ENCODE measurements around the gene HOXB3.

HOXB3 gene

GRCh38 chr17:48625495-48626244 lies 35.6 kb upstream of the HOXB3 start:
- peak; percentile 40 for DNase-seq

DNA sequence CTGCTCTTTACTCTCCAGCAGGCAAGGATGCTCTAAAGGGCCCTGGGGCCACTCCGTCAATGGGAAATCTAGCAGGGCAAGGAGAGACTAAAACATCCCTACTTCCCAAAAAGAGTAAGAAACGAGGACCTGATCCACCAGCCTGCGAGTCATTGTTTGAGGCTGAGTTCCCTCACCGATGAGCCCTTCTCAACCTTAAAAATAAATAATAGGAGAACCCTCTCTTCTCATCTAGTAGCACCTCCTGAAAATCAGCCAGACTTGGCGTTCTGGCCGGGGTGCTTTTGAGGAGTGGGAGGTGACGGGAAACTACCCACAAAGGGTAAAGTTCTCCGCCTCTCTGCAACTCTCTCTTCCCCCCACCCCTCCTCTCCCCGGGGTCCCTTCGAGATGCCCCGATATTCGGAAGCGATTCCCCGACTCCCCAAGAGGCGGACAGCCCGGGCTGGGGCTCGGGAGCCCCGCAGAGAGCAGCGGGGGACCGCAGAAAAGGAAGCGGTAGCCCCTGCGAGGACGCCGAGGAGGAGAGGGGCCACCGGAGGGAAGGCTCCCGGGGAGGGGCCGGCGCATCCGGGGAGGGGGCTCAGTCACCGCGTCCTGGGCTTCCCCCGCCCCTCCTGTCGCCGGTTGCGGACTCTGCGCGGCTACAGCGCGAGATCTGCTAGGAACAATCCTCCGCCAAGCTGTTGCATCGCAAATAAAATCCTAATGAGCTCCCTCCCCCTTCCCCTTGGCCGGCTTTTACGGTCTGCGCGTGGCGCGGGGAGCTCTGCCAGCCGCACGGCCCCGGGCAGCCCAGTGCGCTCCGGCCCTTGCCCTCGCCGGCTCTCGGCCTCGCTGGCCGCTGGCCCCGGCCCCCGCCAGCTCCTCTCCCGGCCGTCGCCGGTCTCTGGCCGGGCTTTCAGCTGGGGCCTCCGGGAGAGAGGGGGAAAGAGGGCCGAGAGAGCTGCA lies 34.8 kb upstream of the HOXB3 start:
- DNase-seq: peak; percentile 35

- DNase-seq: no peak
Observed at GRCh38 chr17:48624118-48624517, 34.1 kb upstream of the HOXB3 start.

DNA sequence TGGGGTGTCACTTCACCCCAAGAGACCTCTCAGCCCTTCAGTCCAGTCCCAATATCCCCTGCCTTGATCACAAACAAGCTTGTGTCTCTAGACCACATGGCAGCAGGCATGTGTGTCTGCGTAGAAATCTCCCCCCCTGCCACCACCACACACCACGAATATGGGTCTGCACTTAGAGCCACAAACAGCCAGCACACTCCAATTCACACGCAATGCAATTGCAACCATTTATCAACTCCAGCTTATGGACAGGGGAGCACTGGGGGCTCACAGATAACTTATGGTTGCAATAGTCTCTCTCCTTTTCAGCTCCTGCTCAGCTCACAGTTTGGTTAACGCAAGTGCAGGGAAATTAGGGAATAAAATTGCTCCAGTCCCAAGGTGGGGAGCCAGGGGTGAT lies 33.5 kb upstream of the HOXB3 start:
- DNase-seq: no peak

DNA sequence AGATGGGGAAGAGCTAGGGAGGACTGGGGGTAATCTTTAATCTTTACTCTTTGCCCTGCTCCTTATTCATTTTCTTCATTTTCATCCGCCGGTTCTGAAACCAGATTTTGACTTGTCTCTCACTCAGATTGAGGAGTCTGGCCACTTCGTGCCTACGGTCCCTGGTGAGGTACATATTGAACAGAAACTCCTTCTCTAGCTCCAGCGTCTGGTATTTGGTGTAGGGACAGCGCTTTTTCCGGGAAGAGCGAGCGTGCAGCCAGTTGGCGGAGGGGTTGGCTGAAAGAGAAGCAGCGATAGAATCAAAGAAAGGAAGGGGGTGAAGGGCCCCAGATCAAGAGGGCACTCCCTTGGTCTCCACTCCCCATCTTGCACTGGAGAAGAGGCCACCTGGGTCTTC lies 32.8 kb upstream of the HOXB3 start:
- no peak for DNase-seq

DNA sequence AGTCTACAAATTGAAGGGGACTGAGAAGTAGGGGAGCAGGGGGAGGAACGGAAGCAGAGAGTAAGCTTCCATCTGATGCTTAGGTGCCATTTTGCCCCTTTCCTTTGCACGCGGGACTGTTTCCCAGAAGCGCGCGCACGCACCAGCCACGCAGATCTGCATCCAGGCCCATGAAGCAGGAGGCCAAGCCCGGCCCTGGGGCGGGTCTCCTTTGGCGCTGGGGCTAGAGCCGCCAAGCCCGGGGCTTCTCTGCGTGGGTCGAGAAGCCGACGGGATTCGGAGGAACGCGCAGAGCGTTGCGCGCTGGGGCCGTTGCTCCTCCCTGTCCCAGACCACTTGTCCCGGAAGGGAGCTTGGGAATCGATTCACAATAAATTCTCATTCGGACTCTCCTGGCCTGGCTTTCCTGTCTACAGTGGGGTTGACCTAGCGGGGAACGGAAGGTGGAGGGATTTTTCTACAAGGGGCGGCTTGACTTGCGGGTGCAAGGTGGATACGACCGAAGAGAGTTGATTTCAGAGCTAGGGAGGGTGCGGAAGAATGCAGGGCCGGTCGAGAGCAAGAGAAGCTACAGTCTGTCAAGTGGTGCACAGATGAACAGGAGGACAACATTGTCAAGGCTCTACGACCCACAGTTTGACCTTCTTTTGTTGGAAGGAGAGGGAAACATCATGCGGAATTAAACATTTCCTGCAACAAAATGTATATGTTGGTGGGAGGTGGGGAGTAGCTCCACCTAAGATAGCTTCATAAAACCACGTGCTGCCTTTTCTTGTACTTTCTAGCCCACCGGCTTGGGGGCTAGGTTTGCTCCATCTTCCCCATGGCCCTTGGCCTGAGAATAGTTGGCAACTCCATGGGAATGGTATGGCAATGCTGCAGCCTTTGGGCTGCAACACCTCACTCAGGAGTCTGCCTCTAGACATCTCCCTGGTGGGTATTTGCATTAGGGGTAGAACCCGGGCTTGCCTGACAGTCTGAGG lies 31.7 kb upstream of the HOXB3 start:
- no peak for DNase-seq

- no peak for DNase-seq
Observed at GRCh38 chr17:48620461-48621139, 30.6 kb upstream of the HOXB3 start.

DNA sequence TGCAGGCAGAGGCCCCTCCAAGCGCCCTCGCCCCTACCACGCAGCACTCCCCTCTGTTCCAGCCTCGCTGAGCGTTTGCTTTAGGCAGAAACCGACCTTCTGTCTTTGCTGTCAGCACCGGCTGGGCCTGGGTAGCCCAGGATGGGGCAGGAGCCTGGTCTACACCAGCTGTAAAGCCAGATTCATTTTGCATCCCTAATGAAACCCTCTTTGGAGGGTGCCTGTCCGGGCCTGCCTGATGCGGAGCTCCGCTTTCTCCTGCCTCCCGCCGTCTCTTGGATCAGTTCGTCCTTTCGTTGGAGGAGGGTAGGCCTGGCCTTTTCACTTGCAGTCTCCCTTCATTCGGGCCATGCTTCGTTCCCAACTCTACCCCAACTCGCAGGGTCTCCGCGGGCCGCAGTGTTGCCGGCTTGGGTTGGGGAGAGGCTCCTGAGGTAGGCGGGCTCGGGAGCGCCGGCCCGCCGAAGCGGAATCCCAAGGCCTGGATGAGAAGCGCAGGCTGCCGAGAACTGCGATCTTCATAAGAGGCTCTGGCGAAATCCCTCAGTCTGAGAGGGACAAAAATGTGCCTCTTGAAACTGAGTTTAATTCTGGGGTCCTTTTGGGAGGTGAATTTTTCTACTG lies 29.9 kb upstream of the HOXB3 start:
- no peak for DNase-seq

DNA sequence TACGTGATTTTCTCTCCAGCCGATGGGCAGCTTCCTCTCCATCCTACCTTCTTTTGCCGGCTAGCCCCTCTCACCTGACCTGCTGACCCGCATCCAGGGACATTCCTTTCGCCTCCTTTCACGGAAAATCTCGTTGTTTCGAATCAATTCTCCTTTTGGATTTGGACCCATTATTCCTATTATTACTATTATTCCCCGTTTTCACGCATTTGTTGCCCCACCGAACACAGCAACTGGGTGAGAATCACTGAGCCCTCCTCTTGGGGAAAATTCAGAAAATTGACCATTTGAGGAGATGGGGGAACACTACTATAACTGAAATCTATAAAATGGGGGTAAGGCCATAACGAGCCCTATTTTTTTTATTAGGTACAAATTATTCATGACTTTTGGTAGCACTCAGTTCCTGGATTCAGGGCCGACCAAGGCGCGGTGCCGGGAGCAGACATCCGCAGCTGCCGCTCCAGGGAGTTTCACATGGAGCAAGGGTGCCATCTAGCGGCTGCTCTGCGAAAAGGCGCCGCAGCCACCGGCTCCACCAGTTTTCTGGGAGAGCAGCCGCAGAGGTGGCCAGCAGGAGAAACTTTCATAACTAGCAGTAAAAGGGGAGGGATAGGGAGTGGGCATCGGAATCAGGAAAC lies 28.3 kb upstream of the HOXB3 start:
- peak; percentile 76 for DNase-seq

- DNase-seq: no peak
Observed at GRCh38 chr17:48617471-48618255, 27.6 kb upstream of the HOXB3 start.

- DNase-seq: no peak
Observed at GRCh38 chr17:48616717-48617470, 26.9 kb upstream of the HOXB3 start.

- DNase-seq: no peak
Observed at GRCh38 chr17:48615963-48616716, 26.1 kb upstream of the HOXB3 start.

- no peak for DNase-seq
Observed at GRCh38 chr17:48615047-48615962, 25.3 kb upstream of the HOXB3 start, which contains the start of gene HOXB8. Gene HOXB8, minus strand, starts transcription at chr17:48615292. Its CDS starts 588 bp downstream, at chr17:48614704.

- DNase-seq: no peak
Observed at GRCh38 chr17:48613862-48614694, 24.0 kb upstream of the HOXB3 start.

DNA sequence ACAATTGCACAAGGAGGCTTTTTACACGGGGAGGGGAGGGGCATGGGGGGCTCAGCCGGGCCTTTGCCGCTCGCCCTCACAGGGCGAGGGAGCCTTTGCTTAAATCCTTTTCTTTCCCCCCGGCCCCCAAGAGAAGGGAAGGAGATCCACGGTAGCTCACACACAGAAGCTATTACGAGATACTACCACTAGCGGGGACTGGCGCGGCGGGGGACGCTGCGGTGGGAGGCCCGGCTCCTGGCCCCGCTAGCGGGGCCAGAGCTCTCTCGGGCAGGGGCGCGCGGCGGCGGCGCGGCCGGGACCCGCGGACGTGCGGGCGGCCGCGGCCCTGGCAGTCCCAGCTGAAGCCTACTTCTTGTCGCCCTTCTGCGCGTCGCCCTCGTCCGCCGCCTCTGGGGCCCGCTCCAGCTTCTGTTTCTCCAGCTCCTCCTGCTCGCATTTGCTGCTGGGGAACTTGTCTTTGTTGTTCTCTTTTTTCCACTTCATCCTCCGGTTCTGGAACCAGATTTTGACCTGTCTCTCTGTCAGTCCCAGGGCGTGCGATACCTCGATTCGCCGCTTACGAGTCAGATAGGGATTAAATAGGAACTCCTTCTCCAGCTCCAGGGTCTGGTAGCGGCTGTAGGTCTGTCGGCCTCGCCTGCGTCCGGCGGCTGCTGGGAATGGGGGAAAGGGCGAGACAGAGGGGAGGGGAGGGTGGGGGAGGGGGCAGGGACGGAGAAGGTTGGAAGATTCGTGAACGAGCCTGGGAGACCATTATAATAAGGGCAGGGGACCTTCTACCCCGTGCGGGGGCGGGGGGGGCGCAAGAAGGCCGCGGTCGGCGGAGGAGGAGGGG lies 23.0 kb upstream of the HOXB3 start:
- peak; percentile 27 for DNase-seq

- DNase-seq: peak; percentile 42
Observed at GRCh38 chr17:48612456-48612853, 22.4 kb upstream of the HOXB3 start.

Measured in COR-L47 (cell line).